ENCODE measurements around the gene SZT2. TPM values are rescaled to one million over a fixed set of nuclear protein-coding genes. Genes with fewer than 3 reads are reported as not detected.

The SZT2 gene
- total and polyA plus RNA-seq, 7 donors = 5.9 to 24.7 (median 17.9) TPM

GRCh38 chr1:43448955-43449707 lies 59.4 kb downstream of the SZT2 start:
- 90 to 93% (median 91%) methylated on average over 11 of the region's 11 CpGs for WGBS, 3 donors
- H3K9me3 ChIP-seq = no peaks in the 10 kb centered on the region
- DNase-seq (peak in 1 of 2 donors; percentile 35), ATAC-seq (no peak)
- H3K27ac ChIP-seq = no peak overlapping the region
- H3K4me3 ChIP-seq = no peak overlapping the region
- H3K36me3 ChIP-seq (ENCODE audit: insufficient read depth in 1 of 2, low read depth in 1 of 2) = peaks cover 3 to 82% of the 10 kb centered on the region in 2 donors
- peaks cover 6% of the 10 kb centered on the region for H3K4me1 ChIP-seq
- no peaks in the 10 kb centered on the region for H3K27me3 ChIP-seq (ENCODE audit: insufficient read depth in 3 of 3, low read length in 2 of 3)
- TF ChIP-seq CTCF (IDR thresholded peaks at IDR 0.05) = no peak
- intact Hi-C loops (cut with DNase I) = no loop called here

- Histone ChIP-seq H3K4me1 (peaks cover 8% of the 10 kb centered on the region), H3K36me3 (ENCODE audit: insufficient read depth in 1 of 2, low read depth in 1 of 2) (peaks cover 3 to 76% of the 10 kb centered on the region in 2 donors), H3K27me3 (ENCODE audit: insufficient read depth in 3 of 3, low read length in 2 of 3) (no peaks in the 10 kb centered on the region), H3K27ac (no peak overlapping the region), H3K9me3 (no peaks in the 10 kb centered on the region), H3K4me3 (no peak overlapping the region)
- intact Hi-C loops (cut with DNase I) = no loop called here
- no peak for TF ChIP-seq CTCF (IDR thresholded peaks at IDR 0.05)
- no peak for ATAC-seq
- DNase-seq = peak in 1 of 2 donors; percentile 52
- WGBS, 3 donors = 76 to 90% (median 77%) methylated on average over 5 of the region's 5 CpGs
These were observed 60.0 kb downstream of the SZT2 start for GRCh38 chr1:43449708-43450069.

GRCh38 chr1:43450251-43450941 lies 60.7 kb downstream of the SZT2 start:
- no peak overlapping the region for H3K4me3 ChIP-seq
- H3K9me3 ChIP-seq = no peaks in the 10 kb centered on the region
- WGBS, 3 donors = 80 to 86% (median 83%) methylated on average over 10 of the region's 10 CpGs
- peak in 1 of 2 donors; percentile 45 for DNase-seq
- ATAC-seq = no peak
- intact Hi-C loops (cut with DNase I) = no loop called here
- no peak overlapping the region for H3K27ac ChIP-seq
- peaks cover 14% of the 10 kb centered on the region for H3K4me1 ChIP-seq
- TF ChIP-seq CTCF (IDR thresholded peaks at IDR 0.05) = no peak
- H3K27me3 ChIP-seq (ENCODE audit: insufficient read depth in 3 of 3, low read length in 2 of 3) = no peaks in the 10 kb centered on the region
- H3K36me3 ChIP-seq (ENCODE audit: insufficient read depth in 1 of 2, low read depth in 1 of 2) = peaks cover 3 to 69% of the 10 kb centered on the region in 2 donors

GRCh38 chr1:43451157-43451591 lies 61.5 kb downstream of the SZT2 start:
- no peak overlapping the region for H3K27ac ChIP-seq
- intact Hi-C loops (cut with DNase I) = no loop called here
- H3K4me1 ChIP-seq = peaks cover 14% of the 10 kb centered on the region
- DNase-seq (peak in 1 of 2 donors; percentile 44), ATAC-seq (no peak)
- H3K36me3 ChIP-seq (ENCODE audit: insufficient read depth in 1 of 2, low read depth in 1 of 2) = peaks cover 3 to 62% of the 10 kb centered on the region in 2 donors
- TF ChIP-seq CTCF (IDR thresholded peaks at IDR 0.05) = no peak
- WGBS, 3 donors = 60 to 69% (median 61%) methylated on average over 12 of the region's 12 CpGs
- H3K9me3 ChIP-seq = no peaks in the 10 kb centered on the region
- H3K27me3 ChIP-seq (ENCODE audit: insufficient read depth in 3 of 3, low read length in 2 of 3) = no peaks in the 10 kb centered on the region
- no peak overlapping the region for H3K4me3 ChIP-seq
